ENCODE results near the gene MAPK7.

DNA sequence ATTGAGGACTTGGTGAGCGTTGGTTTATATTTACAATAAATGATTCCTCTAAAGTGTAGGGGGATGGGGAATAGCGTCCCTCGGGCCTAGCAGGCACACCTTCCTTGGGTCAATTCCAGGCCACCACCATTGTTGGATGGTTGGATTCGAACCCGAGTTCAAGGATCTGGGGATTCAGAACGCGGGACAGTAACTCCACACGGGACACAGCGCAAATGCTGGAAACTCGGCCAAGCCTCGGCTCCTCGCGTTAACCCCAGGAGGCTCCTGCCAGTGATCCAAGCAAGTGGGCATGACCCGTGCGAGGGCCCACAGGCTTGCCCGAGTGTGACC lies 16.4 kb upstream of the MAPK7 start:
- no peak for TF ChIP-seq POLR2A (IDR thresholded peaks at IDR 0.05; ENCODE audit: low read depth, low read length)
- no peak for TF ChIP-seq POU2F2 (IDR thresholded peaks at IDR 0.05; ENCODE audit: low read depth, low read length)
- TF ChIP-seq POLR2AphosphoS5 (IDR thresholded peaks at IDR 0.05; ENCODE audit: low read depth, low read length) = no peak
- no peak for TF ChIP-seq TAF1 (IDR thresholded peaks at IDR 0.05; ENCODE audit: low read depth, low read length)
- TF ChIP-seq PAX5 (IDR thresholded peaks at IDR 0.05; ENCODE audit: insufficient read depth, low read length, severe bottlenecking) = no peak

Data from GM12891 (cell line).